Measurements from ENCODE around the gene OGA.

The OGA gene

DNA sequence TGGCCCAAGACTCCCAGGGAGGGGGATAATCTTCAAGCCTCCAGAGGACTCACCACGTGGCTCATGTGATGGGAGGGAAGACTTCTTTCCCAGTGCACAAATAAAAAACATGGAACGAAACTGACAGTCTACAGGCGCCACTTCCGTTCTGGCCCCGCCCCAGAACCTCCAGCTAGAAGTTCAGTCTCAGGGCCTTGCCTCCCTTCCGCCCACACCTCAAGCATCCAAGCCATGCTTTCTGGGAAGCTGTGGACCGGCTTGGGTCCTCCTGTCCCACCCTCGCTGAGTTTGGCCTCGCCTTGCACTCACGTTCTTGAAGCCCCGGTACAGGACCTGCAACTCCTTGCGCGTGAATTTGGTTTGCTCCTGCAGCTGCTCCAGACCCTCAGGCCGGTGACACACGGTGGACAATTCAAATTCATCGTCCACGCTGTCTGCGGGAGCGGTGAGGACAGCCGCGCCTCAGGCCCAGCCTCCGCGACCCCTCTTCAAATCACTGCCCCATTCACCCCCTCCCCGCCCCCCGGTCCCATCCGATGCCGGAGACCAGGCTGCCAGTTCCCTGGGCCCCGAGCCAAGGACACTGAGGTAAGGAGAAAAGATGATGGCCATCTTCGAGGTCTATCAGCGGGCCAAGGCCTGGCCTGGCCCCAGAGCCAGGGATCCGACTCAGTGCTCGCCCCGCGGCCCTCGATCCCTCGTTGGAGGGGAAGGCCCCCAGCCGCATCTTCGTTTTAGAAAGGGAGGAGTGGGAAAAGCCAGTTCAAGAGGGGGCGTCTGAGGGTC lies 10.7 kb upstream of the OGA start:
- TF ChIP-seq, protein P1, sequence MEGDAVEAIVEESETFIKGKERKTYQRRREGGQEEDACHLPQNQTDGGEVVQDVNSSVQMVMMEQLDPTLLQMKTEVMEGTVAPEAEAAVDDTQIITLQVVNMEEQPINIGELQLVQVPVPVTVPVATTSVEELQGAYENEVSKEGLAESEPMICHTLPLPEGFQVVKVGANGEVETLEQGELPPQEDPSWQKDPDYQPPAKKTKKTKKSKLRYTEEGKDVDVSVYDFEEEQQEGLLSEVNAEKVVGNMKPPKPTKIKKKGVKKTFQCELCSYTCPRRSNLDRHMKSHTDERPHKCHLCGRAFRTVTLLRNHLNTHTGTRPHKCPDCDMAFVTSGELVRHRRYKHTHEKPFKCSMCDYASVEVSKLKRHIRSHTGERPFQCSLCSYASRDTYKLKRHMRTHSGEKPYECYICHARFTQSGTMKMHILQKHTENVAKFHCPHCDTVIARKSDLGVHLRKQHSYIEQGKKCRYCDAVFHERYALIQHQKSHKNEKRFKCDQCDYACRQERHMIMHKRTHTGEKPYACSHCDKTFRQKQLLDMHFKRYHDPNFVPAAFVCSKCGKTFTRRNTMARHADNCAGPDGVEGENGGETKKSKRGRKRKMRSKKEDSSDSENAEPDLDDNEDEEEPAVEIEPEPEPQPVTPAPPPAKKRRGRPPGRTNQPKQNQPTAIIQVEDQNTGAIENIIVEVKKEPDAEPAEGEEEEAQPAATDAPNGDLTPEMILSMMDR (IDR thresholded peaks at IDR 0.05; ENCODE audit: extremely low read depth, missing control alignments), result no peak
- peak; percentile 4 for DNase-seq (ENCODE audit: low spot score)

DNA sequence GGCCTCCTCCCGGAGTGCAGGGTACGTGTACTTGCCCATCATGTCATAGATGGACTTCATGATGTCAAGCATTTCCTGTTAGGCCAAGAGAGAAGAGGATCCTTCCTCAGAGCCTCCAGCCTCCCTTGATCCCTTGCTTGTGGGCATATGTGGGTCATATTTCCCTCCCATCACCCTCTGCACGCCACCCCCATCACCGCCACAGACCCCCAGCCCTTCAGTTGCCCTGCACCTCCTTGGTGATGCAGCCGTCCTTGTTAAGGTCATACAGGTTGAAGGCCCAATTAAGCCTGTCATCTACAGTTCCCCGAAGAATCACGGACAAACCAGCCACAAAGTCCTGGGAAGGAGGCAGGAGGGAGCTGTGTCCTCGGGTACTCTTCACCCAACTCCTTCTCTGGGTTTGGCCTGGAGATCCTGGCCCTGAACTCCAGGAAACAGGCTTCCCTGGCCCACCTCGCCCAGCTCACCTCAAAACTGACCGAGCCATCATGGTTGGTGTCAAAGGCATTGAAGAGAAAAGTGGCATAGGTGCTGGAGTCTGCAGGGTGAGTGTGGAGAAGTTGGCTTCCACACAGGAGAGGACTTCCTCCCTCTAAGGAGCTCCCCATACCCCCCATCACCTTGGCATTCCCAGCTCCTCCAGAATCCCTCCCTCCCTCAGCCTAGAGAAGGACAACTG lies 9.8 kb upstream of the OGA start:
- peak; percentile 3 for DNase-seq (ENCODE audit: low spot score)
- TF ChIP-seq, protein P1 (IDR thresholded peaks at IDR 0.05; ENCODE audit: extremely low read depth, missing control alignments), result no peak

DNA sequence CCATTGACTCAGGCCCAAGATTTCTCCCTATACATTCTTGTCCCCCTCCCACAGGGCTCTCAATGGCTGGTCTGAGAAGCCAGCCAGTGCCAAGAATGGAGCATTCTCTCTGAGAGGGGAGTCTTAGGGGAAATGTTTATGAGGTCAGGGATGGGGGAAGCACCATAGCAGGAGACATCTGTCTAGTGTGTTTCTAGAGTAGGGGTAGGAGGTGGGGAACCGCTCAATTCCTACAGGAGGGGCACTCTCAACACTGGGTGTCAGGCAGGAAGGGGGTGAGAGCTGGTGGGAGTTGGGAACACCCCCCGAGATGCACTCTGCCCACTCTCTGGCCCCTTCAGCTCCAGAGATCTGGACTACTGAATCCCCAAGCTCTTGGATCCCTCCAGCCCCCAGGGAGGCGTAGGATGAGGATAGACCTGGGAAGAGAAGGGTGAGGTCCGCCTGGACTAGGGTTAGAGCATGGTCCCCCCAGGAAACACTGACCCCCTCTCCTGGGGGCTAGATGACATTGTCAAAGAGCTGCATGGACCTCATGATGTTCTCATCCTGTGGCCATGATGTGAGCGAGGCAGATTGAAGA lies 8.7 kb upstream of the OGA start:
- TF ChIP-seq, protein P1 (IDR thresholded peaks at IDR 0.05; ENCODE audit: extremely low read depth, missing control alignments), result no peak
- peak; percentile 2 for DNase-seq (ENCODE audit: low spot score)

DNA sequence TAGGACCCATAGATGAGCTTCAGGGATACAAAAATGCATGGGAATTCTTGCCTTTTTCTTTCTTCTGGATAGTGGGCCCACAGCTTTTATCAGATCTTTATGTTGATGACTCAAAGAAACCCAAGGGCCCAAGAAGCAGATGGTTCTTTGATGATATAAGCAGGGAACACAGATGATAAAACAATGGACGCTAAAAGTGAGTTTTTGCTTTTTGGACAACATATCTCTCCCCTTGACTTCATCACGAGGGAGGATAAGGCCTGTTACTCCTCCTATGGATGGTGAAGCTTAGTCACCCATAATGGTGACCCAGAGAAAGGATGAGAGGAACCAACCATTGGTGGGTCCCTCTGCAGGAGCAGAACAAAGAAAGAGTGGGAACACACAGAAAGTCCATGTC lies 6.5 kb upstream of the OGA start:
- DNase-seq (ENCODE audit: low spot score), result no peak
- TF ChIP-seq, protein P1 (IDR thresholded peaks at IDR 0.05; ENCODE audit: extremely low read depth, missing control alignments), result no peak

DNA sequence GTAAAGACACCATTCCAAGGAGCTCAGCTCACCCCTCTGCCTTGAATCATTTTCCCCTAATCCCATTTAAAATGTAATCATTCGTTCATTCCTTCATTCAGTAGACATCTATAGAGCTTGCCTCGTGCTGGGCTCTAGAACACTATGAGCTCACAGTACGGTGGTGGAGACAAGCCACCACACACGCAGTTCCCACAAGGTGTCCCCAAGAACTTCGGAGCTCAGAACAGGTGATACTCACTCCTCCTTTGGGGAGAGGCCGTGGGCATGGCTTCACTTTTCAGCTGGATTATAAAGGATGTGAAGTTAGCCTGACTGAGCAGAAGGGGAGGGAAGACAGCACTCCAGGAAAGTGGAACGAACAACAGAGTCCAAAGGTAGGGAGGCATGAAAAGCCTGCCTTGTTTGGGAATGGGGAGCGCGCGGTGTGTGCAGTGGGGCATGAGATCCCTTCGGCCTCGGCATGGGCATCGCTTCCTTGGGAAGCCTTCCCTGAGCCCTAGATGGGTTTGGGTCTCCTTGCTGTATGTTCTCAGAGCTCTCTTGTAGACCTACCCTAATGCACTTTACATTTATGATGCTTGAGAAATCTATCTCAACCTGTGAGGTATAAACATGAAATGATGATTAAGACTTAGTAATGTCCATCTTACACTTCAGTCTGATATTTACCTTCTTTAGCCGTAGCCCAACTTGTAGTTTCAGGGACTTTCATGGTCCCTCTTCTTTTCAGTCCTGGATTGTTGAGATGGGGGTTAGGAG lies 809 bp upstream of the OGA start:
- DNase-seq (ENCODE audit: low spot score), result peak; percentile 45
- TF ChIP-seq, protein P1 (IDR thresholded peaks at IDR 0.05; ENCODE audit: extremely low read depth, missing control alignments), result no peak

DNA sequence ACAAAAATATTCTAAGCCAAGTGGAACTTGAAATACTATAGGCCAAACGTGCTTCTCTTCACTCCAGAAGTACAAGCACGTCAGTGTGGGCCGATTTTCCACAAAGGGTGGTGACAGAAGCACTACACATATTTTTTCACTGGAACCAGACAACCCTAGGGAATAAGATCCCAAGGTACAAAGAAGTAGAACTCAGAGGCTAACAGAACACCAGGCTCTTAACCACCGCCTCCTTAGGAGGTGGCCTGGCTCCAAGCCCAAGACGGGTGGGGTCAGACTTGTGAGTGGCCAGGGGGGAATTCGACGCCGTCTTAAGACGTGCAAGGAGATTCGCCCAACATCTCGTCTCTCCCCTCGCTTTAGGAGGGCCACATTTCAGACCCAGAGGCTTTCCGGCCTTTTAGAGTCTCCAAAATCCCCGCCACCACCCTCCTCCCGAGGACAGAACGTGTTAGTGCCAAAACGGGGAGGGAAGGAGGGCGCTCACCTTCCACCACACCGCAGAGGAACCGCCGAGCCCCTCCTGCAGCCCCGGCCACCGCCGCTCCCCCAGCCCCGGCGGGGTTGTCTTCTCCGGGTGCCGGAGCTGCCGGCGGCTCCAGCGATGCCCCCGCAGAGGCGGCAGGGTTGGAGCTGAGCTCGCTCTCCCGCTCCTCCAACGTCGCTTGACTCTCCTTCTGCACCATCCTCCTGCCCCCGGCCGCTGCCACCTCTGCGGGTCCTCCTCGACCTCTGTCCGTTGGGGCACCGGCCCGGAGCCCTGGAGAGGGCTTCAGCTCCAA lies 716 bp downstream of the OGA start:
- peak; percentile 42 for DNase-seq (ENCODE audit: low spot score)
- TF ChIP-seq, protein P1 (IDR thresholded peaks at IDR 0.05; ENCODE audit: extremely low read depth, missing control alignments), result no peak
